WTC11 (cell line): Measurements from ENCODE around the gene TPM2. TPM values are rescaled to one million over a fixed set of nuclear protein-coding genes. Genes with fewer than 3 reads are reported as not detected.

ENCODE experiments used
- AFF4 ChIP-seq: sonication (generic); formaldehyde crosslinking; IDR thresholded peaks from 2 replicates; pipeline ENCODE4 v1.8.1; 2023; ENCODE audit warnings: mild to moderate bottlenecking, missing genetic modification reagents, borderline replicate concordance
- ATF1 ChIP-seq: sonication (generic); formaldehyde crosslinking; IDR thresholded peaks from 2 replicates; pipeline ENCODE4 v1.8.1; 2023; ENCODE audit warnings: mild to moderate bottlenecking, moderate library complexity, missing genetic modification reagents
- CDX4 ChIP-seq: fragments of 250-450 bp; sonication (Bioruptor Pico); IDR thresholded peaks from 2 replicates; pipeline ENCODE4 v1.9.0; 2021; ENCODE audit warnings: moderate library complexity, mild to moderate bottlenecking, inconsistent platforms, borderline replicate concordance
- CREM ChIP-seq: sonication (generic); formaldehyde crosslinking; IDR thresholded peaks from 2 replicates; pipeline ENCODE4 v1.8.1; 2022; ENCODE audit warnings: mild to moderate bottlenecking, missing genetic modification reagents, moderate library complexity
- E2F5 ChIP-seq: sonication (generic); formaldehyde crosslinking; IDR thresholded peaks from 2 replicates; pipeline ENCODE4 v1.8.1; 2022; ENCODE audit warnings: mild to moderate bottlenecking, moderate library complexity, missing genetic modification reagents
- FOXP1 ChIP-seq: sonication (generic); formaldehyde crosslinking; IDR thresholded peaks from 2 replicates; pipeline ENCODE4 v1.8.0; 2022; ENCODE audit warnings: missing genetic modification reagents, mild to moderate bottlenecking, moderate library complexity, borderline replicate concordance
- GABPB1 ChIP-seq: sonication (generic); formaldehyde crosslinking; IDR thresholded peaks from 2 replicates; pipeline ENCODE4 v1.8.1; 2023; ENCODE audit warnings: mild to moderate bottlenecking, missing genetic modification reagents
- GRHL2 ChIP-seq: fragments of 250-450 bp; sonication (Bioruptor Pico); IDR thresholded peaks from 2 replicates; pipeline ENCODE4 v1.8.0; 2022; ENCODE audit warnings: mild to moderate bottlenecking, moderate library complexity; ENCODE audit not compliant: insufficient replicate concordance, severe bottlenecking
- GTF2I ChIP-seq: fragments of 250-450 bp; sonication (Bioruptor Pico); conservative IDR thresholded peaks from 2 replicates; pipeline ENCODE4 v1.4.0; 2021; ENCODE audit warnings: mild to moderate bottlenecking
- HMGA2 ChIP-seq: fragments of 250-450 bp; sonication (Bioruptor Pico); IDR thresholded peaks from 2 replicates; pipeline ENCODE4 v1.4.0; 2021; ENCODE audit warnings: mild to moderate bottlenecking, moderate library complexity
- IRF1 ChIP-seq: sonication (generic); formaldehyde crosslinking; IDR thresholded peaks from 2 replicates; pipeline ENCODE4 v1.8.0; 2023; ENCODE audit warnings: missing genetic modification reagents
- MXD4 ChIP-seq: fragments of 250-450 bp; sonication (Bioruptor Pico); IDR thresholded peaks from 2 replicates; pipeline ENCODE4 v1.8.0; 2021; ENCODE audit warnings: mild to moderate bottlenecking, moderate library complexity, borderline replicate concordance
- MYBL2 ChIP-seq: sonication (generic); formaldehyde crosslinking; IDR thresholded peaks from 2 replicates; pipeline ENCODE4 v1.8.1; 2023; ENCODE audit warnings: mild to moderate bottlenecking, moderate library complexity, missing genetic modification reagents
- NR1H2 ChIP-seq: sonication (generic); formaldehyde crosslinking; IDR thresholded peaks from 2 replicates; pipeline ENCODE4 v1.9.0; 2021; ENCODE audit warnings: mild to moderate bottlenecking, moderate library complexity, missing genetic modification reagents
- NR2C2 ChIP-seq: sonication (generic); formaldehyde crosslinking; IDR thresholded peaks from 2 replicates; pipeline ENCODE4 v1.8.0; 2022; ENCODE audit warnings: mild to moderate bottlenecking, missing genetic modification reagents
- NR3C1 ChIP-seq: sonication (generic); formaldehyde crosslinking; conservative IDR thresholded peaks from 2 replicates; pipeline ENCODE4 v1.8.1; 2023; ENCODE audit warnings: low read depth, mild to moderate bottlenecking, missing genetic modification reagents
- PREB ChIP-seq: sonication (generic); formaldehyde crosslinking; IDR thresholded peaks from 2 replicates; pipeline ENCODE4 v1.8.1; 2022; ENCODE audit warnings: mild to moderate bottlenecking, missing genetic modification reagents, moderate library complexity, borderline replicate concordance
- RELA ChIP-seq: sonication (generic); formaldehyde crosslinking; IDR thresholded peaks from 2 replicates; pipeline ENCODE4 v1.8.1; 2022; ENCODE audit warnings: missing genetic modification reagents, mild to moderate bottlenecking, borderline replicate concordance
- RORB ChIP-seq: fragments of 250-450 bp; sonication (Bioruptor Pico); IDR thresholded peaks from 2 replicates; pipeline ENCODE4 v1.9.0; 2021; ENCODE audit warnings: mild to moderate bottlenecking
- SMAD3 ChIP-seq: sonication (generic); formaldehyde crosslinking; IDR thresholded peaks from 2 replicates; pipeline ENCODE4 v1.8.0; 2022; ENCODE audit warnings: missing genetic modification reagents, mild to moderate bottlenecking, borderline replicate concordance
- SP1 ChIP-seq: sonication (generic); formaldehyde crosslinking; conservative IDR thresholded peaks from 2 replicates; pipeline ENCODE4 v1.8.1; 2022; ENCODE audit warnings: missing genetic modification reagents
- TCF7 ChIP-seq: sonication (generic); formaldehyde crosslinking; IDR thresholded peaks from 2 replicates; pipeline ENCODE4 v1.8.0; 2022; ENCODE audit warnings: mild to moderate bottlenecking, low read depth, missing genetic modification reagents, moderate library complexity
- USF1 ChIP-seq: sonication (generic); formaldehyde crosslinking; IDR thresholded peaks from 2 replicates; pipeline ENCODE4 v1.8.0; 2022; ENCODE audit warnings: mild to moderate bottlenecking, missing genetic modification reagents
- ZBTB21 ChIP-seq: sonication (generic); formaldehyde crosslinking; IDR thresholded peaks from 2 replicates; pipeline ENCODE4 v1.8.1; 2023; ENCODE audit warnings: mild to moderate bottlenecking, missing genetic modification reagents, borderline replicate concordance
- ZBTB43 ChIP-seq: sonication (generic); formaldehyde crosslinking; IDR thresholded peaks from 2 replicates; pipeline ENCODE4 v1.8.1; 2023; ENCODE audit warnings: mild to moderate bottlenecking, missing genetic modification reagents
- ZNF138 ChIP-seq: sonication (generic); formaldehyde crosslinking; conservative IDR thresholded peaks from 2 replicates; pipeline ENCODE4 v1.8.1; 2022; ENCODE audit warnings: mild to moderate bottlenecking, moderate library complexity, missing genetic modification reagents
- ZNF263 ChIP-seq: sonication (generic); formaldehyde crosslinking; IDR thresholded peaks from 2 replicates; pipeline ENCODE4 v1.8.1; 2022; ENCODE audit warnings: low read depth, mild to moderate bottlenecking, moderate library complexity, missing genetic modification reagents
- ZNF671 ChIP-seq: fragments of 250-450 bp; sonication (Bioruptor Pico); IDR thresholded peaks from 2 replicates; pipeline ENCODE4 v1.8.0; 2021; ENCODE audit warnings: mild to moderate bottlenecking
- total RNA-seq: library from RNA; stranded (reverse); gene quantifications from 3 replicates; pipeline ENCODE4 v1.2.3, GENCODE V29; 2021
- TF ChIP-seq, protein P1 (sequence below): fragments of 250-450 bp; sonication (Bioruptor Pico); IDR thresholded peaks from 2 replicates; pipeline ENCODE4 v1.9.0; 2021; ENCODE audit warnings: mild to moderate bottlenecking
- TF ChIP-seq, protein P2 (sequence below): sonication (generic); formaldehyde crosslinking; IDR thresholded peaks from 2 replicates; pipeline ENCODE4 v1.8.0; 2022; ENCODE audit warnings: mild to moderate bottlenecking, missing genetic modification reagents

TPM2 gene
- total RNA-seq, 1 experiment from 2014 or later = 146 TPM

- peak; percentile 83; the same call in 1 of the 2 replicates for TF ChIP-seq PREB
- 0 out of 2 replicates have a peak, but pooled peaks have one; percentile 65 for TF ChIP-seq AFF4 (CRISPR knock-in tag)
- TF ChIP-seq CREM = peak; percentile 87
- no peak for TF ChIP-seq CDX4
- peak; percentile 86 for TF ChIP-seq SP1 (CRISPR knock-in tag)
- TF ChIP-seq ATF1 (CRISPR knock-in tag) = peak; percentile 94
- TF ChIP-seq GRHL2 (CRISPR knock-in tag) = no peak
- TF ChIP-seq, protein P1, sequence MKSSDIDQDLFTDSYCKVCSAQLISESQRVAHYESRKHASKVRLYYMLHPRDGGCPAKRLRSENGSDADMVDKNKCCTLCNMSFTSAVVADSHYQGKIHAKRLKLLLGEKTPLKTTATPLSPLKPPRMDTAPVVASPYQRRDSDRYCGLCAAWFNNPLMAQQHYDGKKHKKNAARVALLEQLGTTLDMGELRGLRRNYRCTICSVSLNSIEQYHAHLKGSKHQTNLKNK (CRISPR knock-in tag) = 0 out of 2 replicates have a peak, but pooled peaks have one; percentile 41
- peak; percentile 82 for TF ChIP-seq USF1 (CRISPR knock-in tag)
- peak; percentile 44; the same call in 1 of the 2 replicates for TF ChIP-seq NR2C2
- TF ChIP-seq GTF2I = no peak
- no peak for TF ChIP-seq NR1H2 (CRISPR knock-in tag)
- TF ChIP-seq NR3C1 = no peak
- peak; percentile 86; the same call in 1 of the 2 replicates for TF ChIP-seq FOXP1 (CRISPR knock-in tag)
- TF ChIP-seq RELA (CRISPR knock-in tag) = no peak
- no peak for TF ChIP-seq ZNF671 (CRISPR knock-in tag)
- TF ChIP-seq ZBTB43 = no peak
- TF ChIP-seq ZBTB21 (CRISPR knock-in tag) = no peak; the same call in 1 of the 2 replicates
- TF ChIP-seq MXD4 (CRISPR knock-in tag) = no peak
- TF ChIP-seq SMAD3 (CRISPR knock-in tag) = no peak; the same call in 1 of the 2 replicates
- peak; percentile 92 for TF ChIP-seq E2F5 (CRISPR knock-in tag)
- TF ChIP-seq, protein P2, sequence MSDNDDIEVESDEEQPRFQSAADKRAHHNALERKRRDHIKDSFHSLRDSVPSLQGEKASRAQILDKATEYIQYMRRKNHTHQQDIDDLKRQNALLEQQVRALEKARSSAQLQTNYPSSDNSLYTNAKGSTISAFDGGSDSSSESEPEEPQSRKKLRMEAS = peak; percentile 98
- no peak for TF ChIP-seq ZNF263 (CRISPR knock-in tag)
- no peak for TF ChIP-seq HMGA2 (CRISPR knock-in tag)
- TF ChIP-seq TCF7 (CRISPR knock-in tag) = no peak
- no peak for TF ChIP-seq ZNF138
- TF ChIP-seq RORB (CRISPR knock-in tag) = no peak
- peak; percentile 89 for TF ChIP-seq IRF1 (CRISPR knock-in tag)
- TF ChIP-seq MYBL2 = peak; percentile 67; the same call in 1 of the 2 replicates
- TF ChIP-seq GABPB1 (CRISPR knock-in tag) = peak; percentile 91
Observed at GRCh38 chr9:35657546-35658136, 32.1 kb downstream of the TPM2 start, which contains the start of gene RMRP (continued).
